K562 (cell line): ENCODE results near the gene PRR19. TPM values are rescaled to one million over a fixed set of nuclear protein-coding genes. Genes with fewer than 3 reads are reported as not detected.

Experiments used
- CBX1 ChIP-seq: sonication (generic); IDR thresholded peaks from 2 replicates; pipeline ENCODE4 v1.6.1; 2016; ENCODE audit warnings: antibody characterized with exemption, low read depth, mild to moderate bottlenecking
- CEBPB ChIP-seq: fragments of 450-650 bp; IDR thresholded peaks from 2 replicates; pipeline ENCODE4 v1.6.1; 2016; ENCODE audit warnings: missing genetic modification characterization, missing compliant biosample characterization
- CREB1 ChIP-seq, 2 experiments: sonication (generic) in 1 of 2; formaldehyde crosslinking in 1 of 2; IDR thresholded peaks; 2 replicates each; pipeline versions ENCODE4 v1.6.1 to v1.8.0; 2012 to 2022; ENCODE audit warnings: inconsistent platforms in 1 of 2, mild to moderate bottlenecking in 1 of 2, missing genetic modification reagents in 1 of 2, moderate library complexity in 1 of 2
- CREM ChIP-seq: IDR thresholded peaks from 2 replicates; pipeline ENCODE4 v1.6.1; 2014; ENCODE audit warnings: antibody characterized with exemption, low read depth
- MTA2 ChIP-seq: fragments of 450-650 bp; IDR thresholded peaks from 2 replicates; pipeline ENCODE4 v1.6.1; 2016; ENCODE audit warnings: low read depth
- RNF2 ChIP-seq: sonication (generic); IDR thresholded peaks from 2 replicates; pipeline ENCODE4 v1.6.1; 2016
- STAT5A ChIP-seq: IDR thresholded peaks from 2 replicates; pipeline ENCODE4 v1.6.1; 2012; ENCODE audit warnings: low read length, inconsistent platforms, borderline replicate concordance
- TCF7 ChIP-seq: sonication (generic); IDR thresholded peaks from 2 replicates; pipeline ENCODE4 v1.6.1; 2016; ENCODE audit warnings: antibody characterized with exemption, borderline replicate concordance
- ZFP1 ChIP-seq: fragments of 450-650 bp; formaldehyde crosslinking; IDR thresholded peaks from 2 replicates; pipeline ENCODE4 v1.4.0; 2020; ENCODE audit warnings: mild to moderate bottlenecking, mixed read lengths
- polyA plus RNA-seq, 8 experiments: library from polyadenylated mRNA; depleted of rRNA in 4 of 8; stranded (reverse) in 5 of 8; unstranded in 3 of 8; fragments of >200 nt; fragmentation: Nextera tagmentation in 2 of 8; fragmentation: Illumina TruSeq in 1 of 8; extraction: Ambion mirVana in 2 of 8; extraction: Trizol in 1 of 8; gene quantifications; 2 replicates each; pipeline versions ENCODE4 v1.2.1 to v1.2.3, GENCODE V29; 2011 to 2014; ENCODE audit warnings: inconsistent platforms in 1 of 8, missing spikeins in 1 of 8
- total RNA-seq, 7 experiments: library from RNA; depleted of rRNA in 6 of 7; stranded (reverse); fragments of >200 nt in 6 of 7; fragmentation: Illumina TruSeq in 2 of 7; extraction: Trizol in 2 of 7; gene quantifications; 2 replicates each; pipeline versions ENCODE4 v1.2.1 to v1.2.3, GENCODE V29; 2011 to 2021; ENCODE audit warnings: low replicate concordance in 1 of 7
- TF ChIP-seq, protein P1 (sequence below), 3 experiments: fragments of 200-800 bp in 1 of 3; fragments of 250-450 bp in 1 of 3; fragments of 450-650 bp in 1 of 3; sonication (Bioruptor Pico) in 1 of 3; sonication (Bioruptor generic) in 1 of 3; formaldehyde crosslinking in 1 of 3; IDR thresholded peaks; 2 replicates each; pipeline versions ENCODE4 v1.6.1 to v1.8.0; 2016 to 2022; ENCODE audit warnings: mild to moderate bottlenecking in 2 of 3, missing genetic modification characterization in 2 of 3, missing compliant biosample characterization in 1 of 3, moderate library complexity in 1 of 3
- TF ChIP-seq, protein P2 (sequence below): fragments of 450-650 bp; IDR thresholded peaks from 2 replicates; pipeline ENCODE4 v1.6.1; 2017; ENCODE audit warnings: antibody characterized with exemption
- TF ChIP-seq, protein P3 (sequence below), 2 experiments: fragments of 450-650 bp; IDR thresholded peaks; 2 replicates each; pipeline ENCODE4 v1.6.1; 2018; ENCODE audit warnings: mild to moderate bottlenecking in 2 of 2, low read depth in 1 of 2; ENCODE audit not compliant: partially characterized antibody in 2 of 2
- TF ChIP-seq, protein P4 (sequence below): fragments of 250-450 bp; sonication (Bioruptor Pico); IDR thresholded peaks from 2 replicates; pipeline ENCODE4 v1.6.1; 2021; ENCODE audit warnings: mild to moderate bottlenecking
- TF ChIP-seq, protein P5 (sequence below): fragments of 450-650 bp; IDR thresholded peaks from 2 replicates; pipeline ENCODE4 v1.7.0; 2016; ENCODE audit warnings: borderline replicate concordance

The PRR19 gene
- total and polyA plus RNA-seq, 9 of the 15 experiments (the other 6 are each of a cell fraction or from before 2014, with no cell fraction given), result 0.10 to 1.6 (median 0.54) TPM

DNA sequence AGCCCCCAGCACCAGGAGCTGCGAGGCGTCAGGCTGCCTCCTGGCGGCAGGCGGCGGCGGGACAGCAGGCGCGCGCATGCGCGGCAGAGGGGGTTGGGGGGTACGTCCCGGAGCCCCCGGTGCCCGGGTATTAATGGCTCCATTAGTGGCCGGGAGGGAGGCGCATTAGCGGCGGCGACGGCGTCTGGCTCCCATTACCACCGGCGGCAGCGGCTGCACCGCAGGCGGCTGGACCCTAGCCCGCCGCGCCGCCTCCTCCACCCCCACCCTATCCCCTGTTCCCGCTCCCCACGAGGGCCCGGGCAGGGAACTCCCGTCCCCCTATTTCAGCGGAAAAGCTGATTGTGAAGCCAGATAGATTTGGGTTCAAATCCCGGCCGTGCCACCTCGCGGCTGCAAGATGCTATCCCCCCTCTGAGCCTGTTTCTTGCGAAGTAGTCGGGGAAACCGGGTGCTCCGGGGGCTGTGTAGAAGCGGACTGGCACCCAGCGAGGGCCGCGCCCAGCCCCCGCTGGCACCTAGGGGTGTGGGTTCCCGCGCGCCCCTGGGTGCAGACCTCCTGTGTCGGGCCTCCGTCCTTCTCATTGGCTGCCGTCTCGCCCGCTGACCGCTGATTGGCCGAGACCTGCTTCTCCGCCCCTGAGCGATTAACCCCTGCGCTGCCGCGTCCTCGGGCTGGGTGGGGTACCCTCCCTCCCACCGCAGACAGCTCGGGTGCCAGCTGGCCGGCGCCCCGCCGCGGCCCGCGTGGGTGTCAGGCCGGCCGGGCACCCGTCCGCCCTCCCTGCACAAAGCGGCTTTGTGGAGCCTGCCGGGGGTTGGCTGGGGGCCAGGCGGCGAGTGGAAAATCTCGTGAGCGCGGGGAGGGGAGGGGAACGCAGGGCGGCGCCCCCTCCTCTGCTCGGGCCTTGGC is 21.8 kb upstream of the PRR19 start (continued):
- TF ChIP-seq, protein P1, sequence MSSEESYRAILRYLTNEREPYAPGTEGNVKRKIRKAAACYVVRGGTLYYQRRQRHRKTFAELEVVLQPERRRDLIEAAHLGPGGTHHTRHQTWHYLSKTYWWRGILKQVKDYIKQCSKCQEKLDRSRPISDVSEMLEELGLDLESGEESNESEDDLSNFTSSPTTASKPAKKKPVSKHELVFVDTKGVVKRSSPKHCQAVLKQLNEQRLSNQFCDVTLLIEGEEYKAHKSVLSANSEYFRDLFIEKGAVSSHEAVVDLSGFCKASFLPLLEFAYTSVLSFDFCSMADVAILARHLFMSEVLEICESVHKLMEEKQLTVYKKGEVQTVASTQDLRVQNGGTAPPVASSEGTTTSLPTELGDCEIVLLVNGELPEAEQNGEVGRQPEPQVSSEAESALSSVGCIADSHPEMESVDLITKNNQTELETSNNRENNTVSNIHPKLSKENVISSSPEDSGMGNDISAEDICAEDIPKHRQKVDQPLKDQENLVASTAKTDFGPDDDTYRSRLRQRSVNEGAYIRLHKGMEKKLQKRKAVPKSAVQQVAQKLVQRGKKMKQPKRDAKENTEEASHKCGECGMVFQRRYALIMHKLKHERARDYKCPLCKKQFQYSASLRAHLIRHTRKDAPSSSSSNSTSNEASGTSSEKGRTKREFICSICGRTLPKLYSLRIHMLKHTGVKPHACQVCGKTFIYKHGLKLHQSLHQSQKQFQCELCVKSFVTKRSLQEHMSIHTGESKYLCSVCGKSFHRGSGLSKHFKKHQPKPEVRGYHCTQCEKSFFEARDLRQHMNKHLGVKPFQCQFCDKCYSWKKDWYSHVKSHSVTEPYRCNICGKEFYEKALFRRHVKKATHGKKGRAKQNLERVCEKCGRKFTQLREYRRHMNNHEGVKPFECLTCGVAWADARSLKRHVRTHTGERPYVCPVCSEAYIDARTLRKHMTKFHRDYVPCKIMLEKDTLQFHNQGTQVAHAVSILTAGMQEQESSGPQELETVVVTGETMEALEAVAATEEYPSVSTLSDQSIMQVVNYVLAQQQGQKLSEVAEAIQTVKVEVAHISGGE (CRISPR knock-in tag; IDR thresholded peaks at IDR 0.05), result no peak
- TF ChIP-seq TCF7 (no peak), CBX1 (no peak; the same call in 1 of the 2 replicates), RNF2 (no peak), STAT5A (no peak), ZFP1 (CRISPR knock-in tag) (no peak), CREB1 (IDR thresholded peaks at IDR 0.05) (no peak), CREB1 (CRISPR knock-in tag; IDR thresholded peaks at IDR 0.05) (peak; percentile 58), MTA2 (no peak), CREM (peak; percentile 40; the same call in 1 of the 2 replicates), CEBPB (tag) (no peak)
- TF ChIP-seq, protein P2, sequence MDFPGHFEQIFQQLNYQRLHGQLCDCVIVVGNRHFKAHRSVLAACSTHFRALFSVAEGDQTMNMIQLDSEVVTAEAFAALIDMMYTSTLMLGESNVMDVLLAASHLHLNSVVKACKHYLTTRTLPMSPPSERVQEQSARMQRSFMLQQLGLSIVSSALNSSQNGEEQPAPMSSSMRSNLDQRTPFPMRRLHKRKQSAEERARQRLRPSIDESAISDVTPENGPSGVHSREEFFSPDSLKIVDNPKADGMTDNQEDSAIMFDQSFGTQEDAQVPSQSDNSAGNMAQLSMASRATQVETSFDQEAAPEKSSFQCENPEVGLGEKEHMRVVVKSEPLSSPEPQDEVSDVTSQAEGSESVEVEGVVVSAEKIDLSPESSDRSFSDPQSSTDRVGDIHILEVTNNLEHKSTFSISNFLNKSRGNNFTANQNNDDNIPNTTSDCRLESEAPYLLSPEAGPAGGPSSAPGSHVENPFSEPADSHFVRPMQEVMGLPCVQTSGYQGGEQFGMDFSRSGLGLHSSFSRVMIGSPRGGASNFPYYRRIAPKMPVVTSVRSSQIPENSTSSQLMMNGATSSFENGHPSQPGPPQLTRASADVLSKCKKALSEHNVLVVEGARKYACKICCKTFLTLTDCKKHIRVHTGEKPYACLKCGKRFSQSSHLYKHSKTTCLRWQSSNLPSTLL, result no peak
- TF ChIP-seq, protein P3, sequence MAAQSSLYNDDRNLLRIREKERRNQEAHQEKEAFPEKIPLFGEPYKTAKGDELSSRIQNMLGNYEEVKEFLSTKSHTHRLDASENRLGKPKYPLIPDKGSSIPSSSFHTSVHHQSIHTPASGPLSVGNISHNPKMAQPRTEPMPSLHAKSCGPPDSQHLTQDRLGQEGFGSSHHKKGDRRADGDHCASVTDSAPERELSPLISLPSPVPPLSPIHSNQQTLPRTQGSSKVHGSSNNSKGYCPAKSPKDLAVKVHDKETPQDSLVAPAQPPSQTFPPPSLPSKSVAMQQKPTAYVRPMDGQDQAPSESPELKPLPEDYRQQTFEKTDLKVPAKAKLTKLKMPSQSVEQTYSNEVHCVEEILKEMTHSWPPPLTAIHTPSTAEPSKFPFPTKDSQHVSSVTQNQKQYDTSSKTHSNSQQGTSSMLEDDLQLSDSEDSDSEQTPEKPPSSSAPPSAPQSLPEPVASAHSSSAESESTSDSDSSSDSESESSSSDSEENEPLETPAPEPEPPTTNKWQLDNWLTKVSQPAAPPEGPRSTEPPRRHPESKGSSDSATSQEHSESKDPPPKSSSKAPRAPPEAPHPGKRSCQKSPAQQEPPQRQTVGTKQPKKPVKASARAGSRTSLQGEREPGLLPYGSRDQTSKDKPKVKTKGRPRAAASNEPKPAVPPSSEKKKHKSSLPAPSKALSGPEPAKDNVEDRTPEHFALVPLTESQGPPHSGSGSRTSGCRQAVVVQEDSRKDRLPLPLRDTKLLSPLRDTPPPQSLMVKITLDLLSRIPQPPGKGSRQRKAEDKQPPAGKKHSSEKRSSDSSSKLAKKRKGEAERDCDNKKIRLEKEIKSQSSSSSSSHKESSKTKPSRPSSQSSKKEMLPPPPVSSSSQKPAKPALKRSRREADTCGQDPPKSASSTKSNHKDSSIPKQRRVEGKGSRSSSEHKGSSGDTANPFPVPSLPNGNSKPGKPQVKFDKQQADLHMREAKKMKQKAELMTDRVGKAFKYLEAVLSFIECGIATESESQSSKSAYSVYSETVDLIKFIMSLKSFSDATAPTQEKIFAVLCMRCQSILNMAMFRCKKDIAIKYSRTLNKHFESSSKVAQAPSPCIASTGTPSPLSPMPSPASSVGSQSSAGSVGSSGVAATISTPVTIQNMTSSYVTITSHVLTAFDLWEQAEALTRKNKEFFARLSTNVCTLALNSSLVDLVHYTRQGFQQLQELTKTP (IDR thresholded peaks at IDR 0.05; ENCODE audit: low read depth in 1 of 2, partially characterized antibody in 2 of 2), result no peak
- TF ChIP-seq, protein P4, sequence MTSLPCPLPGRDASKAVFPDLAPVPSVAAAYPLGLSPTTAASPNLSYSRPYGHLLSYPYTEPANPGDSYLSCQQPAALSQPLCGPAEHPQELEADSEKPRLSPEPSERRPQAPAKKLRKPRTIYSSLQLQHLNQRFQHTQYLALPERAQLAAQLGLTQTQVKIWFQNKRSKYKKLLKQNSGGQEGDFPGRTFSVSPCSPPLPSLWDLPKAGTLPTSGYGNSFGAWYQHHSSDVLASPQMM (CRISPR knock-in tag), result no peak
- TF ChIP-seq, protein P5, sequence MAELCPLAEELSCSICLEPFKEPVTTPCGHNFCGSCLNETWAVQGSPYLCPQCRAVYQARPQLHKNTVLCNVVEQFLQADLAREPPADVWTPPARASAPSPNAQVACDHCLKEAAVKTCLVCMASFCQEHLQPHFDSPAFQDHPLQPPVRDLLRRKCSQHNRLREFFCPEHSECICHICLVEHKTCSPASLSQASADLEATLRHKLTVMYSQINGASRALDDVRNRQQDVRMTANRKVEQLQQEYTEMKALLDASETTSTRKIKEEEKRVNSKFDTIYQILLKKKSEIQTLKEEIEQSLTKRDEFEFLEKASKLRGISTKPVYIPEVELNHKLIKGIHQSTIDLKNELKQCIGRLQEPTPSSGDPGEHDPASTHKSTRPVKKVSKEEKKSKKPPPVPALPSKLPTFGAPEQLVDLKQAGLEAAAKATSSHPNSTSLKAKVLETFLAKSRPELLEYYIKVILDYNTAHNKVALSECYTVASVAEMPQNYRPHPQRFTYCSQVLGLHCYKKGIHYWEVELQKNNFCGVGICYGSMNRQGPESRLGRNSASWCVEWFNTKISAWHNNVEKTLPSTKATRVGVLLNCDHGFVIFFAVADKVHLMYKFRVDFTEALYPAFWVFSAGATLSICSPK, result no peak
